ENCODE results near the gene TIMP1. TPM values are rescaled to one million over a fixed set of nuclear protein-coding genes. Genes with fewer than 3 reads are reported as not detected.

The TIMP1 gene
- 100 to 1,000 TPM; 218 to 823 TPM for total RNA-seq

DNA sequence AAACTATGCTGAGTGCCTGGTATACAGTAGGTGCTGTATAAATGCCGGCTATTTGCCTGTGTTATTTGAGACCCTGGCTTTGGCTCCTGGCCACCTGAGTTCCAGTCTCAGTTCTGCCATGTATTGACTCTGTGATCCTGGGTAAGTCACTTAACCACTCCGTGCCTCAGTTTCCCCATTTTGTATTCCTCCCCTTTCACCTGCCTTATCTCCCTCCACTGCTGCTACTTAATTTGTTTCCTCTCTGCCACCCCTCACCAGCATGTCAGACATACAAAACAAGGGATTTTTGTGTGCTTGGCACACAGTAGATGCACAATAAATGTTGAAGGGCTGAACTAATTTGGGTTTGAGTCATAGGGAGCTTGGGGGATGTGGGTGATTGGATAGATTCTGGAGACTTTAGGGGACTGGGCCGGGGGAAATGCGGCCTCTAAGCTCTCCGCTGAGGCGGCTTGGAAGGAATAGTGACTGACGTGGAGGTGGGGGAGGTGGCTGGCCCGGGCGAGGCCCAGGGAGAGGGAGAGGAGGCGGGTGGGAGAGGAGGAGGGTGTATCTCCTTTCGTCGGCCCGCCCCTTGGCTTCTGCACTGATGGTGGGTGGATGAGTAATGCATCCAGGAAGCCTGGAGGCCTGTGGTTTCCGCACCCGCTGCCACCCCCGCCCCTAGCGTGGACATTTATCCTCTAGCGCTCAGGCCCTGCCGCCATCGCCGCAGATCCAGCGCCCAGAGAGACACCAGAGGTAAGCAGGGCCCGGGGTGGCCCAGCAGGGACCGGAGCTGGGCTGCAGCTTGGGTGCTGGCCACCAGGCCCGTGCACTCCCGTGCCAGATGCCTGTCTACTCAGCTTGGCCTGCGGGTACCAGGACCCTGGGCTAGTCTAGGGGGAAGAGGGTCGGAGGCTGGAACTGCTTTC, at the start of gene TIMP1:
TIMP1 (plus strand) TSS at position 706 of the 917 bp plus-strand sequence. CDS start 980 bp downstream, outside the sequence.
- Histone ChIP-seq H3K4me3 (peak within 1 kb of the TSS; percentile 35 to 48), H3K4me1 (no peaks in the 10 kb centered on the region), H3K36me3 (no peaks in the 10 kb centered on the region), H3K27ac (peak within 1 kb of the TSS; percentile 67 to 75), H3K9me3 (no peaks in the 10 kb centered on the region), H3K27me3 (no peaks in the 10 kb centered on the region)
- TF ChIP-seq, protein P1, sequence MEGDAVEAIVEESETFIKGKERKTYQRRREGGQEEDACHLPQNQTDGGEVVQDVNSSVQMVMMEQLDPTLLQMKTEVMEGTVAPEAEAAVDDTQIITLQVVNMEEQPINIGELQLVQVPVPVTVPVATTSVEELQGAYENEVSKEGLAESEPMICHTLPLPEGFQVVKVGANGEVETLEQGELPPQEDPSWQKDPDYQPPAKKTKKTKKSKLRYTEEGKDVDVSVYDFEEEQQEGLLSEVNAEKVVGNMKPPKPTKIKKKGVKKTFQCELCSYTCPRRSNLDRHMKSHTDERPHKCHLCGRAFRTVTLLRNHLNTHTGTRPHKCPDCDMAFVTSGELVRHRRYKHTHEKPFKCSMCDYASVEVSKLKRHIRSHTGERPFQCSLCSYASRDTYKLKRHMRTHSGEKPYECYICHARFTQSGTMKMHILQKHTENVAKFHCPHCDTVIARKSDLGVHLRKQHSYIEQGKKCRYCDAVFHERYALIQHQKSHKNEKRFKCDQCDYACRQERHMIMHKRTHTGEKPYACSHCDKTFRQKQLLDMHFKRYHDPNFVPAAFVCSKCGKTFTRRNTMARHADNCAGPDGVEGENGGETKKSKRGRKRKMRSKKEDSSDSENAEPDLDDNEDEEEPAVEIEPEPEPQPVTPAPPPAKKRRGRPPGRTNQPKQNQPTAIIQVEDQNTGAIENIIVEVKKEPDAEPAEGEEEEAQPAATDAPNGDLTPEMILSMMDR (IDR thresholded peaks at IDR 0.05) = no peak
- DNase-seq (ENCODE audit: low spot score) = peak; percentile 91

DNA sequence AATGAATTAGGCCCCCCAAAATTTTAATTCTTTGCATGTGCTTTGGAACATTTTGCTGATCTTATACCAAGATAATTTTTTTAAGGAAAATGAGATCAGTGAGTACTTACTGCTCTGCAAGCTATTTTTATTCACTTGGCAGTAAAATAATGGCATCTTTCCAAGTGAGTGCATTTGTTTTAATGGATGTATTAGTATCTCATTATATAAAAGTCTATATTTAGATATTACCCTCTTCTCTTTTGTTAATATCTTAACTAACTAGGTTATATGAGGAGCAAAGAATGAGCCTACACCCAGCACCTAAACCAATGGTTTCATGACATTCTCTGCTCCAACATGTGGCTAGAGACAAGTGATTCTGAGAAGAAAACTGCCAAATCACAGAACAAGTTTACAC, 42.4 kb upstream of the TIMP1 start:
- Histone ChIP-seq H3K4me3 (no peak overlapping the region), H3K27me3 (no peaks in the 10 kb centered on the region), H3K36me3 (no peaks in the 10 kb centered on the region), H3K27ac (peak overlapping the region; percentile 74 to 82), H3K9me3 (peaks cover 0 to 8% of the 10 kb centered on the region in 2 donors), H3K4me1 (peaks cover 0 to 11% of the 10 kb centered on the region in 2 donors)
- no peak for DNase-seq (ENCODE audit: low spot score)
- TF ChIP-seq, protein P1 (IDR thresholded peaks at IDR 0.05) = no peak

DNA sequence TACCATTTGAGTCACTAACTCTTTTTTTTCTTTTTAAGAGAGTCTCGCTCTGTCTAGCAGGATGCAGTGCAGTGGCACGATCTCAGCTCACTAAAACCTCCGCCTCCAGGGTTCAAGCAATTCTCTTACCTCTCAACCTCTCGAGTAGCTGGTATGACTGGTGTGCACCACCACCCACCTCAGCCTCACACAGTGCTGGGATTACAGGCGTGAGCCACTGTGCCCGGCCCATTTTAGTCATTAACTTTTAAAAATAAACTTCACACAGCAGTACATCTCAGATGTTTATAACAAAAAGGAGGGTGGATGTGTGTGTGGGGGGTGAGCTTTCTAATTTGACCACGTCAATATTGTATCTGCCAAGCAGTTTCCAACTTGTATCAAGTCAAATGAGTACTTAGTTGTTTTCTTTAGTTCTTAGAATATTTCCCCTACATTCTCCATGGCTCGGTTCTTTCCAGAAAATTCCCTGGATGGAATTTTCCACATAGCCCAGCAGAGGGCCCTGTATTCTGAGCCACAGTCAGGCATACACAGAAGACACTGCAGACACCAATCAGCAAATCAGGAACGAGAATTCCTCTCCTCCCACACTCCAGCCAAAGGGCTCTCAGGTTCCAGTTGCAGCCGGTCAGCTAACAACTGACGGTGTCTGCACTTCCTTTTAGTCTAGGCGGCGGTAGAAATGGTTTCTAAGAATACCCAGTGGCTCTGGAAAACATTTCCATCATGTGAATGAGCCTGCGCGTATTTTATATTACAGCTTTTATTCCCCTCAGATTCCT, 41.3 kb upstream of the TIMP1 start:
- TF ChIP-seq, protein P1 (IDR thresholded peaks at IDR 0.05) = peak; percentile 53 to 67
- peak; percentile 79 for DNase-seq (ENCODE audit: low spot score)
- no peak overlapping the region for H3K4me3 ChIP-seq

DNA sequence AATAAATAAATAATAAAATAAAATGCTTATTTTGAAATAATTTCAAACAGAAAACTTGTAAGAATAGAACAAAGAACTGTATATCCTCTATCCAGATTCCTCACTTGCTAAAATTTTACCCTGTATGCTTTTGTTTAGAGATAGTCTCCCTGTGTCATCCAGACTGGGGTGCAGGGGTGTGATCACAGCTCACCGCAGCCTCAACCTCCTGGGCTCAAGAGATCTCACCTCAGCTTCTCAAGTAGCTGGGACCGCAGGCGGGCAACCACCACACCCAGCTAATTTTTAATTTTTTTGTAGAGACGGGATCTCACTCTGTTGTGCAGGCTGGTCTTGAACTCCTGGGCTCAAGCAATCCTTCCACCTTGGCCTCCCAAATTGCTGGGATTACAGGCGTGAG, 38.7 kb upstream of the TIMP1 start:
- H3K9me3 ChIP-seq = no peaks in the 10 kb centered on the region
- H3K27me3 ChIP-seq = no peaks in the 10 kb centered on the region
- H3K4me3 ChIP-seq = no peak overlapping the region
- no peak overlapping the region for H3K27ac ChIP-seq
- DNase-seq (ENCODE audit: low spot score) = no peak
- H3K4me1 ChIP-seq = peaks cover 0 to 11% of the 10 kb centered on the region in 2 donors
- no peaks in the 10 kb centered on the region for H3K36me3 ChIP-seq
- TF ChIP-seq, protein P1 (IDR thresholded peaks at IDR 0.05) = no peak

More for the DNA sequence above, 41.3 kb upstream of the TIMP1 start:
- Histone ChIP-seq H3K27ac (peak overlapping the region; percentile 74 to 82), H3K36me3 (no peaks in the 10 kb centered on the region), H3K4me1 (peaks cover 0 to 11% of the 10 kb centered on the region in 2 donors), H3K27me3 (no peaks in the 10 kb centered on the region), H3K9me3 (peaks cover 0 to 8% of the 10 kb centered on the region in 2 donors)

DNA sequence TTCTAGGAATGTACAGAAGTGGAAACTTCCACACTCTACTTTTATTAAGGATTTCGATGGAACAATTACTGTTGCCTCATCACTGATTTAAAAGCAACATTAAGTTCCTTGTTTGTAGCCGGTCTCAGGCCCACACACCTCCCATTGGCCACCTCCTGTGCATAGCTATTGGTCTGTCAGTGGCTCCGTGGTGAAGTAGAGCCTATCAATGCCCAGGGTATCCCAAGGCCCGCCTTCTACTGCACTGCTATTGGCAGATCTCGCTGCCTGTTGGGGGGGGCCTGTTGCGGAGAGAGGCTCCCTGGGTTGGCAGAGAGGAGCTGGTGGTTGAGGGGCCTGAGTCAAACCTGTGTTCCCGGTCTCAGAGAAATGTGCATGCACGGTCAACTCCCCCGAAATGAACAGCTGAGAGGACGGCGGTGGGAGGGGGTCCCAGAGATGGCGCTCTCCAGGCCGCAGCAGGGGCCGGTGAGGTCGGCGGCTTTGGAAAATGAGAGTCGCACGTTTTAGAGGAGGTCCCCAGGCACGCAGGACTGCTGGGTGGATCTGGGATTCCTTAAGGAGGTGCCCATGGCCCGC, 26.1 kb upstream of the TIMP1 start:
- Histone ChIP-seq H3K27ac (peak overlapping the region; percentile 78 to 82), H3K27me3 (no peaks in the 10 kb centered on the region), H3K9me3 (no peaks in the 10 kb centered on the region), H3K36me3 (no peaks in the 10 kb centered on the region), H3K4me3 (peak overlapping the region; percentile 41 to 49), H3K4me1 (no peaks in the 10 kb centered on the region)
- TF ChIP-seq, protein P1 (IDR thresholded peaks at IDR 0.05) = no peak
- DNase-seq (ENCODE audit: low spot score) = peak; percentile 94

All from right atrium auricular region (tissue), 2 donors.